IgD-negative memory B cell (primary cell): ENCODE measurements around the gene SH3RF3. TPM values are rescaled to one million over a fixed set of nuclear protein-coding genes. Genes with fewer than 3 reads are reported as not detected.

Experiments used
- H3K27ac Mint-ChIP-seq, 3 donors: one replicate each; pipeline ENCODE4 v1.8.0; 2020 to 2022; ENCODE audit warnings: mild to moderate bottlenecking in 3 of 3, mixed read lengths in 3 of 3, moderate library complexity in 1 of 3
- H3K27me3 Mint-ChIP-seq: one replicate; pipeline ENCODE4 v1.8.0; 2021; ENCODE audit warnings: mixed read lengths
- H3K36me3 Mint-ChIP-seq: one replicate; pipeline ENCODE4 v1.8.0; 2020; ENCODE audit warnings: mild to moderate bottlenecking, mixed read lengths
- H3K4me1 Mint-ChIP-seq, 3 donors: one replicate each; pipeline ENCODE4 v1.8.0; 2020 to 2022; ENCODE audit warnings: mixed read lengths in 3 of 3, mild to moderate bottlenecking in 1 of 3
- H3K4me3 Mint-ChIP-seq, 4 donors: one replicate each; pipeline ENCODE4 v1.8.0; 2020 to 2022; ENCODE audit warnings: mild to moderate bottlenecking in 4 of 4, mixed read lengths in 4 of 4, moderate library complexity in 3 of 4
- H3K9me3 Mint-ChIP-seq, 3 donors: one replicate each; pipeline ENCODE4 v1.8.0; 2020 to 2021; ENCODE audit warnings: mixed read lengths in 3 of 3, mild to moderate bottlenecking in 1 of 3
- polyA plus RNA-seq: library from polyadenylated mRNA; unstranded; fragments of 300-500 nt; fragmentation: Illumina TruSeq; gene quantifications from one replicate; pipeline ENCODE4 v1.2.3, GENCODE V29; 2021

The SH3RF3 gene
- polyA plus RNA-seq, 1 donor from 2014 or later, result not detected

DNA sequence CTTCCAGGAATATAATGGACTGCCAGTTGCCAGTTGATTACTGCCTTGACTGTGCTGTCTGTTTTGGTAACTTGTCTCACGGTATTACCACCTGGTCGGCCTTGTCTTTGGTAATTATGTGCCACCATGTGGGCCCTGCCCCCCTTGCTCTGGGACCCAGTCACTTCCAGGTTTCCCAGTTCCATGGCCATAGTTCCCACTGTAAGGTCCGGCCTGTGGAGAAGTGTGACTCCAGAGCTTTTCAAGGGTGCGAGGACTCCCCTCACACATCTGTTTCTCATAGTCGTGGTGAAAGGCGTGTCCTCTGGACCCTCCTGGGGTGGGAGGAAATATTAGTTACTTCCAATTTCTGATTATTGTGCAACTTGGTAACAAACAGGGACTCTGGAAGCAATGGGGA is 334.2 kb downstream of the SH3RF3 start:
- Mint-ChIP-seq H3K27ac (no peak overlapping the region), H3K36me3 (no peaks in the 10 kb centered on the region), H3K4me3 (no peak overlapping the region), H3K9me3 (no peaks in the 10 kb centered on the region), H3K27me3 (peaks cover 2% of the 10 kb centered on the region), H3K4me1 (peaks cover 0 to under 1% (median 0%) of the 10 kb centered on the region in 3 donors)

GRCh38 chr2:109463891-109464290 is 334.9 kb downstream of the SH3RF3 start:
- no peak overlapping the region for H3K27ac Mint-ChIP-seq
- H3K4me1 Mint-ChIP-seq, result no peaks in the 10 kb centered on the region
- H3K4me3 Mint-ChIP-seq, result no peak overlapping the region
- H3K9me3 Mint-ChIP-seq, result no peaks in the 10 kb centered on the region
- no peaks in the 10 kb centered on the region for H3K36me3 Mint-ChIP-seq
- H3K27me3 Mint-ChIP-seq, result peaks cover 2% of the 10 kb centered on the region

DNA sequence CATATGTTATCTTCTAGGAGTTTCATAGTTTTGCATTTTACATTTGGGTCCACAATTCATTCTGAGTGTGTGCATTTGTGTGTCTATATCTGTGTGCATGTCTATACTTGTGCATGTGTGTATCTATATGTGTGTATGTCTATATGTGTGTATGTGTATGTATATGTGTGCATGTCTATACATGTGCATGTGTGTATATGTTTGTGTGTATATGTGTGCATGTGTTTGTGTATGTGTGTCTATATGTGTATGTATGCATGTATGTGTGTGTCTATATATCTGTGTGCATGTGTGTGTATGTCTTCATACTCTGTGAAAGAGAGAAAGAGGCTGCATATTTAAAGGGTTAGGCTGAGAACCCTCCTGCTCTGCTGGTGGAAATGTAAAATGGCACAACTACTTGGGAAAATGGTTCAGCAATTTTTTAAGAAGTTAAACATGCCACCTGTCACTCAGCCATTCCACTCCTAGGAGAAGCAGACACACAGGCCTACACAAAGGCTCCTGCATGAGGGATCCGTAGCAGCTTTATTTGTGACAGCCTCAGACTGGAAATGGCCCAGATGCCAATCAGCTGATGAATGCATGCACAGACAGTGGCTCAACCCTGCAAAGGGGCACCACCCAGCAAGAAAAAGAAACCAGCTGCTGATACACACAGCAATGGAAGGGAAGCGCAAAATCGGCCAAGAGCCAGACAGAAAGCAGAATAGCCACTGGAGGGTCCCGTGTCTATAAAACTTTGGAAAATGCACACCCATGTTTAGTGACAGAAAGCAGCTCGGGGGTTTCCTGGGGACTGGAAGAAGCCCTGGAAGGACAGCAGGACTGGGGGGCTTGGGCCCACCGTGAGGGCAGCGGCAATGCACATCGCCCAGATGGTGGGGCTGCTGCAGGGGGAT is 337.9 kb downstream of the SH3RF3 start:
- H3K27ac Mint-ChIP-seq, result no peak overlapping the region
- H3K9me3 Mint-ChIP-seq, result no peaks in the 10 kb centered on the region

GRCh38 chr2:109467701-109468100 is 338.7 kb downstream of the SH3RF3 start:
- Mint-ChIP-seq H3K4me3 (no peak overlapping the region), H3K27ac (no peak overlapping the region), H3K9me3 (no peaks in the 10 kb centered on the region), H3K27me3 (peaks cover 2% of the 10 kb centered on the region), H3K4me1 (no peaks in the 10 kb centered on the region), H3K36me3 (no peaks in the 10 kb centered on the region)

More for the DNA sequence above, 337.9 kb downstream of the SH3RF3 start:
- Mint-ChIP-seq H3K4me1 (no peaks in the 10 kb centered on the region), H3K27me3 (peaks cover 2% of the 10 kb centered on the region), H3K4me3 (no peak overlapping the region), H3K36me3 (no peaks in the 10 kb centered on the region)

- no peak overlapping the region for H3K4me3 Mint-ChIP-seq
- H3K4me1 Mint-ChIP-seq, result no peaks in the 10 kb centered on the region
- H3K36me3 Mint-ChIP-seq, result no peaks in the 10 kb centered on the region
- H3K27me3 Mint-ChIP-seq, result no peaks in the 10 kb centered on the region
- no peak overlapping the region for H3K27ac Mint-ChIP-seq
- no peaks in the 10 kb centered on the region for H3K9me3 Mint-ChIP-seq
These were observed 339.9 kb downstream of the SH3RF3 start for GRCh38 chr2:109468893-109469292.

- Mint-ChIP-seq H3K36me3 (no peaks in the 10 kb centered on the region), H3K27ac (no peak overlapping the region), H3K27me3 (no peaks in the 10 kb centered on the region), H3K9me3 (no peaks in the 10 kb centered on the region), H3K4me3 (no peak overlapping the region), H3K4me1 (no peaks in the 10 kb centered on the region)
These were observed 342.7 kb downstream of the SH3RF3 start for GRCh38 chr2:109471658-109472057.

GRCh38 chr2:109472331-109472959 is 343.4 kb downstream of the SH3RF3 start:
- Mint-ChIP-seq H3K27ac (no peak overlapping the region), H3K27me3 (no peaks in the 10 kb centered on the region)

GRCh38 chr2:109472974-109473373 is 344.0 kb downstream of the SH3RF3 start:
- Mint-ChIP-seq H3K9me3 (no peaks in the 10 kb centered on the region), H3K4me3 (no peak overlapping the region), H3K4me1 (no peaks in the 10 kb centered on the region), H3K27ac (no peak overlapping the region), H3K27me3 (no peaks in the 10 kb centered on the region), H3K36me3 (no peaks in the 10 kb centered on the region)

More at GRCh38 chr2:109472331-109472959, 343.4 kb downstream of the SH3RF3 start:
- Mint-ChIP-seq H3K4me1 (no peaks in the 10 kb centered on the region), H3K36me3 (no peaks in the 10 kb centered on the region), H3K9me3 (no peaks in the 10 kb centered on the region), H3K4me3 (no peak overlapping the region)

DNA sequence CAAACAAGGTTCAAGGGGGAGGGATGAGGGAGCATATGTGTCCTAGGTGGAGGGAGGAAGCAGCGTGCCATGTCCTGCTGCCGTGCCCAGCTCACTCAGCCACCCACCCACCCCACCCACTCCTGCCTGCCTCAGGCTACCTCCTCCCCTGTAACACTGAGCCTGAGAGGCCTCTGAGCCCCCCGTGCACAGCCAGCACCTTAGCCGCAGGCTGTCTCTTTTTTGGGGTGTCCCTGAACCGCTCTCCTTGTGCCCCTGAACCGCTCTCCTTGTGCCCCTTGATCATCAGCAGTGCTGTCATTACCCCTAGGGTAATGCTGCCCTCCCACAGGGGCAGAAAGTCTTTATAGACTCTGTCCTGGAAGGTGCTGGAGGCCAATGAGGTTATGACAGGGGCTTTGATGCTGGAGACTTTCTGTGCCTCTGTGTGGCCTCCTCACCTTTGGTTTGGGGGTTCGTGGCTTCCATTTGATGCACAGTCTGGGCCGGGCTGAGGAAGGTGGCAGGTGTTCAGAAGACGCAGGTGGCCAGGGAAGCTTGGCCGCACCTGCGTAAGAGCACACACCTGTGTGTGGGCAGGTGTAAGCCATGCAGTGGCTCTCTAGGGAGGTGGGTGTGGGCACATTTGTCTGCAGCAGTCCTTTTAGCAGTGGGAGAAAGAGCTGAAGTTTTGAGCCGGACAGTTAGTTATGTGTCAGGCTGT is 344.8 kb downstream of the SH3RF3 start:
- no peaks in the 10 kb centered on the region for H3K4me1 Mint-ChIP-seq
- no peak overlapping the region for H3K27ac Mint-ChIP-seq
- no peak overlapping the region for H3K4me3 Mint-ChIP-seq
- no peaks in the 10 kb centered on the region for H3K9me3 Mint-ChIP-seq
- H3K36me3 Mint-ChIP-seq, result no peaks in the 10 kb centered on the region
- H3K27me3 Mint-ChIP-seq, result no peaks in the 10 kb centered on the region

DNA sequence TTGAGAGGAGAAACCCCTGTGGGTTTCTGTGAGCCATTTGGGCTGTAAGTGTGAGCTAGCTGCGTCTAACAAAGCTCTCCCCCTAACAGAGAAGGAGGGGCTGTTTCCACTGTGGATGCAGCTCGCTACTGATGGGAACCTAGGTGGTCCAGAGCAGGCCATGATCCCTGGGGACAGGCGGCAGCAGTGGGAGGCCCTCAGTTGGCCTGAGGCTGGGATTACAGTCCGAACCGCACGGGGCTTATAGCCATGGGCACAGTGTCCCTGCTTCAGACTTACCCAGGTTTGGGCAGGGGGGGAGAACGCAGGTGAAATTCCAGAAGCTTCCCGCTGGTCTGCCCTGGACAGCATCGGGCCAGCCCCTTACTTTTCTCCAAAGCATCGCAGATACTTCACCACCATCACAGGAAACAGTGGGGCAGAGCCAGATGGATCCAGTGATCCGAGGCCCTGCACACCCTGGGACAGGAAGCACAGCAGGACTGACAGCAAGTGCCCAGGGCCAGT is 345.4 kb downstream of the SH3RF3 start:
- Mint-ChIP-seq H3K9me3 (no peaks in the 10 kb centered on the region), H3K36me3 (no peaks in the 10 kb centered on the region), H3K27ac (no peak overlapping the region), H3K4me1 (no peaks in the 10 kb centered on the region), H3K27me3 (no peaks in the 10 kb centered on the region), H3K4me3 (no peak overlapping the region)

DNA sequence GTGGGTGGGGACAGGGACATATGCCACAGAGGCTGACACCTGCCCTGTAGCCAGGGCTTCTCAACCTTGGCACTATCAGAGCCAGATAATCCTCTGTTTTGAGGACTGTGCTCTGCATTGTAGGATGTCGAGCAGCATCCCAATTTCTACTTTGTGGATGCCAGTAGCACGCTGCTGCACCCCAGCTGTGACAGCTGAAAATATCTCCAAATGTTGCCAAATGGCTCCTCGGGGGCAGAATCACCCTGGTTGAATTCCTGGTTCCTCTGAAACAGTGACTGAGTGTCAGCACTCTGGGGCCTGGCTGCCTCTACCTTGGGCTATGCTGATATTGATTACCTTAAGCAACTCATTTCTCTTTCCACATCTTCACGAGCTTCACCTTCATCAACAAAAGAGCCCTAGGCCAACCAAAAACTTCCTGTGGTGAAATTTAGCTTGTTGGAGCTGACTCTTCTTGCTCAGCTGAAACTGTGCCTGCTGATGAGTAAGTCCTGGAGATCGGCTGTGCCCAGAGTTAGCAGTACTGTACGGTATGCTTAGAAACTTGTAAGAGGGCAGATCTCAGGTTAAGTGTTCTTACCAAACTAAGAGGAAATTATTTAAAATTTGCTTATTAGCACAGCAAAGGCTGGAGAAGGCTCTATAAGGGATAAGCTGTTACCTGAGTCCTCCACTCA is 346.7 kb downstream of the SH3RF3 start:
- Mint-ChIP-seq H3K4me1 (no peaks in the 10 kb centered on the region), H3K27me3 (peaks cover 3% of the 10 kb centered on the region), H3K27ac (no peak overlapping the region), H3K4me3 (no peak overlapping the region), H3K9me3 (no peaks in the 10 kb centered on the region), H3K36me3 (no peaks in the 10 kb centered on the region)

DNA sequence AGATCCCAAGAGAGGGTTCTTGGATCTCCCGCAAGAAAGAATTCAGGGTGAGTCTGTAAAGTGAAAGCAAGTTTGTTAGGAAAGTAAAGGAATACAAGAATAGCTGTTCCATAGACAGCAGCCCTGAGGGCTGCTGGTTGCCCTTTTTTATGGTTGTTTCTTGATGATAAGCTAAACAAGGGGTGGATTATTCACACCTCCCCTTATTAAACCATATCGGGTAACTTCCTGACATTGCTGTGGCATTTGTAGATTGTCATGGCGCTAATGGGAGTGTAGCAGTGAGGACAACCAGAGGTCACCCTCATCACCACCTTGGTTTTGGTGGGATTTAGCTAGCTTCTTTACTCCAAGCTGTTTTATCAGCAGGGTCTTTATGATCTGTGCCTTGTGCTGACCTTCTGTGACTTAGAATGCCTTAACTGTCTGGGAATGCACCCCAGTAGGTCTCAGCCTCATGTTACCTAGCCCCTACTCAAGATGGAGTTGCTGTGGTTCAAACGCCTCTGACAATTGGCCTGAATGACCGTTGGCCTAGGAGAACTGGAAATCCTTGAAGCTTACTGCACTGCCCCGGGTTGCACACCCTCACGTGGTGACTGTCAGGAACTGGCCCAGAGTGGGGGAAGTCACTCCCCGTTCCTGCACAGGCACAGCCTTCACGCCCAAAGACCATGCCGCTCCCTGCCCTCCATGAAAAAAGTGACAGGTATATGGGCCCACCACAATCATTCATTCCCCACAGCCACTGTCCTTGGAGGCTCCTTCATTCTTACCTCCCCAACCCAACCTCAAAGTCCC is 347.8 kb downstream of the SH3RF3 start:
- peak overlapping the region in 1 of 3 donors; percentile 31 for H3K27ac Mint-ChIP-seq
- no peaks in the 10 kb centered on the region for H3K4me1 Mint-ChIP-seq
- H3K36me3 Mint-ChIP-seq, result no peaks in the 10 kb centered on the region
- H3K4me3 Mint-ChIP-seq, result no peak overlapping the region
- peaks cover 3% of the 10 kb centered on the region for H3K27me3 Mint-ChIP-seq
- H3K9me3 Mint-ChIP-seq, result no peaks in the 10 kb centered on the region

DNA sequence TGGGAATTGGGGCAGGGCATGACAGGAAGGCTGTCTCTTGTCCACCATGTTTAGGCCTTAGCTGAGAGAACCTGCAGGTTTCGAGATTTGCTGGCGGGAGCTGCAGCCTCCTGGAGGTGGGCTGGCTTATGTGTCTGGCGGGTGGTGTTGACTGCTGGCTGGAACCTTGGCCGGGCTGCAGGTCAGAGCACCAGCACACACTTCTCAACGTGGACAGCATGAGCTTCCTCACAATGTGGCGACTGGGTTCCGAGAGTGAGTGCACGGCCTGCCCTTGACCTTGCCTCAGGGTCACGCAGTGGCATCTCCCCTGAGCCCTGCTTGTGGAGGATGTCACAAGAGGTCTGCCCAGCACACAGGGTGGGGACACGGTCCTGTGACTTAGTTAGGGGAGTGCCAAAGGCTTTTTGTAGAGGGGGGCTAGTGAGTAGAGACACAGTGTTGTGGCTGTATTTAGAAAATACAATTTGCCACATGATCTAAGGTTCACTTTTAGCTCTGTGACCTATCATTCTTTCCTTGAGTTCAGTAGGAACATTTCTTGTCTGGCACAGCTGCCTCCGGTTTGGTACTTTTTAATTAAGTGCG is 350.0 kb downstream of the SH3RF3 start:
- H3K27ac Mint-ChIP-seq, result peak overlapping the region in 1 of 3 donors; percentile 46
- H3K4me3 Mint-ChIP-seq, result no peak overlapping the region
- peaks cover 3% of the 10 kb centered on the region for H3K27me3 Mint-ChIP-seq
- H3K4me1 Mint-ChIP-seq, result no peaks in the 10 kb centered on the region
- no peaks in the 10 kb centered on the region for H3K36me3 Mint-ChIP-seq
- H3K9me3 Mint-ChIP-seq, result no peaks in the 10 kb centered on the region

DNA sequence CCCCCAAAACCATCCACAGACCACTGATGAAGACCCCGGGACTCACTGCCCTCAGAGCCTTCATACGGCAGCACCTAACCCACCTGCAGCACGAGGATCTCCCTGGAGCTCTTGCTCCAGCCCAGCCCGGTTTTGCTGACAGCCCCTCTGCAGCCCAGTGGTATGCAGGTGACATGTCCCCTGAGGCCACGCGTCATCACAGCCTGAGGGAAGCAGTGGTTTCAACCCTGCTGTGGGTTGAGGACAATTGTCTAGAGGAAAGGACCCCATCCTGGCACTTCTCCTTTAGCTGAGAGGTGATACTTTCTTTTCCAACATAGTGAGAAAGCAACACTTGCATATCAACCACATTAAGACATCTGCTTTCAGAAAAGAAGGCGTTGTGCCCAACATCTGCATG is 350.8 kb downstream of the SH3RF3 start:
- no peak overlapping the region for H3K27ac Mint-ChIP-seq
- H3K9me3 Mint-ChIP-seq, result no peaks in the 10 kb centered on the region
- peaks cover 3% of the 10 kb centered on the region for H3K27me3 Mint-ChIP-seq
- no peak overlapping the region for H3K4me3 Mint-ChIP-seq
- no peaks in the 10 kb centered on the region for H3K4me1 Mint-ChIP-seq
- H3K36me3 Mint-ChIP-seq, result no peaks in the 10 kb centered on the region
